ENCODE measurements around the gene PAFAH2. TPM values are rescaled to one million over a fixed set of nuclear protein-coding genes. Genes with fewer than 3 reads are reported as not detected.
A peak's percentile ranks its signal among the peaks of the same experiment; 100 is the strongest.

The PAFAH2 gene
- total RNA-seq, 1 donor from 2014 or later, result 19.4 TPM

DNA sequence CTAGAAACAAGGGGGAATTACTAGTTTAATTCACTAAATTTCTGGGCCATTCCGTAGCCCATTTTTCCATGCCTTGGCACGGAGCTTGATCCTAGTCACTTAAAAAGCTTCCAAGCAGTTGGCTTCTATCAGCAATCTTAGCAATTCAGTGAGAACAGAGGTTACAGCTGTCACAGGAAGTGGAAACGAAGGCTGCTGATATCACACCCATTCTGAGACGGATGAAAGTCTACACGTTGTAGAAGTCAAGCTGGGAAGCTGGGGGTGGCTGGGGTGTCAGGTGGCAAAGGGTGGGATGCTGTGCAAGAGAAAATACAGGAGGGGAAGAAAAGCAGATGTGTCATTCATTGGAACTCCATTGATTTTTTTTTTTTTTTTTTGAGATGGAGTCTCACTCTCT, 79.9 kb downstream of the PAFAH2 start:
- TF ChIP-seq, protein P1, sequence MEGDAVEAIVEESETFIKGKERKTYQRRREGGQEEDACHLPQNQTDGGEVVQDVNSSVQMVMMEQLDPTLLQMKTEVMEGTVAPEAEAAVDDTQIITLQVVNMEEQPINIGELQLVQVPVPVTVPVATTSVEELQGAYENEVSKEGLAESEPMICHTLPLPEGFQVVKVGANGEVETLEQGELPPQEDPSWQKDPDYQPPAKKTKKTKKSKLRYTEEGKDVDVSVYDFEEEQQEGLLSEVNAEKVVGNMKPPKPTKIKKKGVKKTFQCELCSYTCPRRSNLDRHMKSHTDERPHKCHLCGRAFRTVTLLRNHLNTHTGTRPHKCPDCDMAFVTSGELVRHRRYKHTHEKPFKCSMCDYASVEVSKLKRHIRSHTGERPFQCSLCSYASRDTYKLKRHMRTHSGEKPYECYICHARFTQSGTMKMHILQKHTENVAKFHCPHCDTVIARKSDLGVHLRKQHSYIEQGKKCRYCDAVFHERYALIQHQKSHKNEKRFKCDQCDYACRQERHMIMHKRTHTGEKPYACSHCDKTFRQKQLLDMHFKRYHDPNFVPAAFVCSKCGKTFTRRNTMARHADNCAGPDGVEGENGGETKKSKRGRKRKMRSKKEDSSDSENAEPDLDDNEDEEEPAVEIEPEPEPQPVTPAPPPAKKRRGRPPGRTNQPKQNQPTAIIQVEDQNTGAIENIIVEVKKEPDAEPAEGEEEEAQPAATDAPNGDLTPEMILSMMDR (IDR thresholded peaks at IDR 0.05), result no peak
- no peak overlapping the region for H3K4me3 ChIP-seq
- H3K4me1 ChIP-seq, result peaks cover 18% of the 10 kb centered on the region
- no peaks in the 10 kb centered on the region for H3K9me3 ChIP-seq
- intact Hi-C loops (cut with DNase I), result no loop called here
- H3K36me3 ChIP-seq, result no peaks in the 10 kb centered on the region
- DNase-seq, result no peak
- ATAC-seq, result no peak
- no peaks in the 10 kb centered on the region for H3K27me3 ChIP-seq (ENCODE audit: low read depth)
- H3K27ac ChIP-seq, result no peak overlapping the region

DNA sequence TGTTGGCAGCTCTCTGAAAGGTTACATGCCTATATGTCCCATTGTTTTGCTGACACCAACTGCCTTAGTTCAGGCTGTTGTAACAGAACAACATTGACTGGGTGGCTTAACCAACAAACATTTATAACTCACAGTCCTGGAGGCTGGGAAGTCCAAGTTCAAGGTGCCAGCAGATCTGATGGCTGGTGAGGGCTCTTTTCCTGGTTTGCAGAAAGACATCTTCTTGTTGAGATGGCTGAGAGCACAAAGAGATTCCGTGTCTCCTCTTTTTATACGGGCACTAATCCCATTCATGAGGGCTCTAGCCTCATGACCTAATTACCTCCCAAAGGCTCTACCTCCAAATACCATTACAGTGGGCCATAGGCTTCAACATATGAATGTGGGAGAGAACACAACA, 81.4 kb downstream of the PAFAH2 start:
- Histone ChIP-seq H3K36me3 (no peaks in the 10 kb centered on the region), H3K27me3 (ENCODE audit: low read depth) (no peaks in the 10 kb centered on the region), H3K27ac (no peak overlapping the region), H3K4me3 (no peak overlapping the region), H3K9me3 (no peaks in the 10 kb centered on the region), H3K4me1 (peaks cover 8% of the 10 kb centered on the region)
- ATAC-seq (no peak), DNase-seq (no peak)
- intact Hi-C loops (cut with DNase I), result no loop called here
- TF ChIP-seq, protein P1 (IDR thresholded peaks at IDR 0.05), result no peak

DNA sequence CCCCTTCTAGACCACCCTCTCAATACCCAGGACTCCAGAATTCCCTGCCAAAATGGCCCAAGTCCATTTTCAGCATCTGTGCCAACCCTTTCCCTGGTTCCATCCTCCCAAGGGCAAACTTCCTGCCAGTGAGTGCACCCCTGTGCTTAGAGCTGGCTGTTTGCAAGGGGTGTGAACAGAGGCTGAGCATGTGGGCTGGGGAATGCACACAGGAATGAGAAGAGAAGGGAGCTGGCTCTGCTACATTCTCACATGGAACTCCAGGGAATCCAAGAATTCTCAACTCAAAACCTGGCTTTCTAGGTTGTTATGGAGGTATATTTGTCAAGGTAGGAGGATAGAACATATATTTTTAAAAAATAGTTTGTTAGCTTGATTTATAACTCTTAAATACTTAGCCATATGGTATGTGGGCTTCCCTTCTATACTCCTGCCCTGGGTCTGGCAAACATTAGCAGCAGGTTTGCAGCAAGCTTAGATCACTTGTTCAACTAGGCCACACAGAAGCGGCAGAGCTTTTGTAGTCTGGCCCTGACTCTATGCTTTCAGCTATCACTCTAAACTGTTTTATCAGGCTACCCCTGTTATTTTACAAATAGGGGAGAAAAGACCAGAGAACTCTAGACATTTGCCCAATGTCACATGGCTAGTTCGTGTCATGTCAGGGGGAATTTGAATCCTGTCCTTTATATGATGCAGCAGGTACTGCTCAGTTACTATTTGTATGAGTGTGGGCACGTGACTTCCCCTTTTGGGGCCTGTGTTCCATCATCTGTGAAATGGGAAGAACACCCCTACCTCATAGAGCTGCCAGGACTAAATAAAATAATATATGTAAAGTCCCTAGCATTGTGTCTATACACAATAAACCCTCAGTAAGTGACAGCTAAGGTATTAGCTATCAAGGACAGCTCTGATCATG, 83.5 kb downstream of the PAFAH2 start:
- H3K27ac ChIP-seq, result peak overlapping the region; percentile 13
- TF ChIP-seq, protein P1 (IDR thresholded peaks at IDR 0.05), result no peak

DNA sequence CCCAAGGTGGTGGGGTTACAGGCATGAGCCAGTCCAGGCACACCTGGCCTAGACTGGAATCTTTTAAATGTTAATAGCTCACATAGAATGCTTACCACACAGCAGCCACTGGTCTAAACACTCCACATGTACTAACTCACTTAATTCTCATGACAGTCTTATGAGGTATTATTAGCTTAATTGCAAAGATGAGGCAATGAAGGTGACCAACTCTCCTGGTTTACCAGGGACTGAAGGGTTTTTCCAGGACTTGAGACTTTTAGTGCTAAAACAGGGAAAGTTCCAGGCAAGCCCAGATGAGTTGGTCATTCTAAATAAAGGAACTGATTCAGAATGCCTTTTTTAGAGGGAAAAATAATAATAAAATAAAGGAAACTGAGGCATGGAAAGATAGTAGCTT, 84.7 kb downstream of the PAFAH2 start:
- TF ChIP-seq, protein P1 (IDR thresholded peaks at IDR 0.05), result no peak
- intact Hi-C loops (cut with DNase I), result no loop called here
- Histone ChIP-seq H3K36me3 (no peaks in the 10 kb centered on the region), H3K4me3 (no peak overlapping the region), H3K27ac (no peak overlapping the region), H3K9me3 (no peaks in the 10 kb centered on the region), H3K27me3 (ENCODE audit: low read depth) (no peaks in the 10 kb centered on the region), H3K4me1 (peaks cover 7% of the 10 kb centered on the region)
- DNase-seq (no peak), ATAC-seq (no peak)

More for the DNA sequence above, 83.5 kb downstream of the PAFAH2 start:
- intact Hi-C loops (cut with DNase I), result no loop called here
- no peak overlapping the region for H3K4me3 ChIP-seq
- ATAC-seq (peak; percentile 68 to 83), DNase-seq (no peak)
- H3K36me3 ChIP-seq, result no peaks in the 10 kb centered on the region
- no peaks in the 10 kb centered on the region for H3K9me3 ChIP-seq
- peaks cover 8% of the 10 kb centered on the region for H3K4me1 ChIP-seq
- H3K27me3 ChIP-seq (ENCODE audit: low read depth), result no peaks in the 10 kb centered on the region

DNA sequence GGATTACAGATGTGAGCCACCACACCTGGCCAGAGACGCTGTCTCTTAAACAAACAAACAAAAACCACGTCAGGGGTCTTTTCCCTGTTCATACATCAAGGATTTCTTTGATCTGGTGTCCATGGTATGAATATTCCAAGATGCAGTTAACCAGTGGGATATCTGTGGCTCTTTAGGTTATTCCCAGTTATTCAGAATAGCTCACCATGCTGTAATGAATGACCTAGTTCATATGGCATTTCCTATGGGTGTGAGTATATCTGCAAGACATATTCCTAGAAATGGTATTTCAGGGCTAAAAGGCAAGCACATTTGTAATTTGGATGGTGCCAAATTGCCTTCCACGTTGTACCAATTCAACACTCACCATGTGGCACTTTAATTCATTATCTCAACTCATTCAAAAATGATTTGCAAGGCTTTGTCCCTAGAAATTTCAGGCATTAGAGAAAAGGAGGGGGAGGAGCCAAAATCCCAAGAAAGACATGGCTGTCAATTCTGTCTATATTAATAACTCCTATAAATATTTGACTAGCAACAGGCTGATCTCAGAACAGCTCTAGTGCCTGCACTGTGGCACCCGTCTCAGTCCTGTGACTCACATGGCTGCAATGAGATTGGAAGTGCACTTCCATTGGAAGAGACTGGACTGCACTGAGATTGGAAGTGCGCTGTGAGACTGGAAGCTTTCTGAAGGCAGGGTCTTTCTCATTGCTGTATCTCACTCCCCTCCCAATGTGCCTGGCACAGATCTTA, 85.6 kb downstream of the PAFAH2 start:
- no peak for ATAC-seq
- TF ChIP-seq, protein P1 (IDR thresholded peaks at IDR 0.05), result no peak
- H3K27me3 ChIP-seq (ENCODE audit: low read depth), result no peaks in the 10 kb centered on the region
- intact Hi-C loops (cut with DNase I), result no loop called here
- H3K36me3 ChIP-seq, result no peaks in the 10 kb centered on the region
- no peaks in the 10 kb centered on the region for H3K4me1 ChIP-seq
- no peak overlapping the region for H3K4me3 ChIP-seq
- no peak overlapping the region for H3K27ac ChIP-seq
- no peak for DNase-seq
- H3K9me3 ChIP-seq, result no peaks in the 10 kb centered on the region
